GM23338 (cell line): Measurements from ENCODE around the gene VEGFA. TPM values are rescaled to one million over a fixed set of nuclear protein-coding genes. Genes with fewer than 3 reads are reported as not detected.

Experiments
- ATAC-seq: fragments of 200-7000 bp; cut with Tn5 transposase; 3 replicates; pipeline ENCODE4 v1.9.1; 2020
- DNase-seq: peaks from one replicate; pipeline ENCODE4 v3.0.0-alpha.2; 2015; ENCODE audit warnings: low spot score
- H2AFZ ChIP-seq: fragments of 200-600 bp; sonication (generic); 2 replicates; pipeline ENCODE4 v1.8.0; 2016; ENCODE audit warnings: antibody characterized with exemption, mild to moderate bottlenecking, moderate library complexity
- H3F3A ChIP-seq: fragments of 200-600 bp; sonication (generic); replicated peaks from 2 replicates; pipeline ENCODE4 v1.8.0; 2017; ENCODE audit warnings: antibody characterized with exemption, mixed run types, low read depth
- H3K27ac ChIP-seq: fragments of 200-600 bp; sonication (generic); 2 replicates; pipeline ENCODE4 v1.6.1; 2016; ENCODE audit warnings: low read depth
- H3K27me3 ChIP-seq: fragments of 200-600 bp; sonication (generic); 2 replicates; pipeline ENCODE4 v1.8.0; 2016; ENCODE audit warnings: mild to moderate bottlenecking, mixed run types, moderate library complexity; ENCODE audit not compliant: insufficient read depth
- H3K36me3 ChIP-seq: fragments of 200-600 bp; sonication (generic); 2 replicates; pipeline ENCODE4 v1.8.0; 2016; ENCODE audit warnings: mild to moderate bottlenecking; ENCODE audit not compliant: insufficient read depth
- H3K4me1 ChIP-seq: fragments of 200-600 bp; sonication (generic); 2 replicates; pipeline ENCODE4 v1.8.0; 2016; ENCODE audit warnings: mild to moderate bottlenecking, moderate library complexity; ENCODE audit not compliant: insufficient read depth
- H3K4me2 ChIP-seq: fragments of 200-600 bp; sonication (generic); 2 replicates; pipeline ENCODE4 v1.7.1; 2017; ENCODE audit warnings: mixed run types
- H3K4me3 ChIP-seq: fragments of 200-600 bp; sonication (generic); 2 replicates; pipeline ENCODE4 v1.6.1; 2016; ENCODE audit warnings: mixed run types
- H3K79me2 ChIP-seq: fragments of 200-600 bp; sonication (generic); replicated peaks from 2 replicates; pipeline ENCODE4 v1.8.0; 2017; ENCODE audit warnings: mild to moderate bottlenecking; ENCODE audit not compliant: insufficient read depth
- H3K9me2 ChIP-seq: fragments of 200-600 bp; sonication (generic); 2 replicates; pipeline ENCODE4 v1.8.0; 2017; ENCODE audit not compliant: insufficient read depth
- H4K20me1 ChIP-seq: fragments of 200-600 bp; sonication (generic); replicated peaks from 2 replicates; pipeline ENCODE4 v1.8.0; 2017; ENCODE audit warnings: mild to moderate bottlenecking; ENCODE audit not compliant: insufficient read depth
- H3K27ac Mint-ChIP-seq: 2 replicates; pipeline ENCODE4 v1.8.0; 2020; ENCODE audit warnings: inconsistent platforms, mild to moderate bottlenecking, moderate library complexity, mixed read lengths
- H3K27me3 Mint-ChIP-seq: 3 replicates; pipeline ENCODE4 v1.8.0; 2022; ENCODE audit warnings: low read depth, mild to moderate bottlenecking, moderate library complexity, mixed read lengths, inconsistent platforms; ENCODE audit not compliant: insufficient read depth, poor library complexity
- H3K36me3 Mint-ChIP-seq: 3 replicates; pipeline ENCODE4 v1.8.0; 2021; ENCODE audit warnings: low read depth, mild to moderate bottlenecking, inconsistent platforms, moderate library complexity, mixed read lengths
- H3K4me1 Mint-ChIP-seq: 3 replicates; pipeline ENCODE4 v1.8.0; 2020; ENCODE audit warnings: mild to moderate bottlenecking, inconsistent platforms, mixed read lengths
- H3K4me3 Mint-ChIP-seq: 3 replicates; pipeline ENCODE4 v1.8.0; 2021; ENCODE audit warnings: moderate library complexity, mild to moderate bottlenecking, inconsistent platforms, mixed read lengths
- H3K9me3 Mint-ChIP-seq: 3 replicates; pipeline ENCODE4 v1.8.0; 2020; ENCODE audit warnings: moderate library complexity, mild to moderate bottlenecking, inconsistent platforms, mixed read lengths
- CREB1 ChIP-seq: fragments of 250-450 bp; sonication (Bioruptor Pico); IDR thresholded peaks from 2 replicates; pipeline ENCODE4 v1.5.0; 2020; ENCODE audit warnings: low read depth, mild to moderate bottlenecking, moderate library complexity
- EZH2 ChIP-seq: fragments of 200-600 bp; sonication (generic); IDR thresholded peaks from one replicate; pipeline ENCODE4 v1.8.0; 2017; ENCODE audit warnings: antibody characterized with exemption, mild to moderate bottlenecking, low read depth; ENCODE audit not compliant: unreplicated experiment
- EZH2phosphoT487 ChIP-seq: fragments of 200-600 bp; sonication (generic); IDR thresholded peaks from one replicate; pipeline ENCODE4 v1.8.1; 2018; ENCODE audit warnings: antibody characterized with exemption; ENCODE audit not compliant: unreplicated experiment
- NANOG ChIP-seq: IDR thresholded peaks from 2 replicates; pipeline ENCODE4 v1.6.1; 2016; ENCODE audit warnings: antibody characterized with exemption, borderline replicate concordance
- POLR2AphosphoS5 ChIP-seq: IDR thresholded peaks from 2 replicates; pipeline ENCODE4 v1.6.1; 2016; ENCODE audit warnings: antibody characterized with exemption, low read depth
- STAT1 ChIP-seq: IDR thresholded peaks from one replicate; pipeline ENCODE4 v1.6.1; 2016; ENCODE audit warnings: antibody characterized with exemption; ENCODE audit not compliant: unreplicated experiment
- ZNF114 ChIP-seq: fragments of 250-450 bp; sonication (Bioruptor Pico); IDR thresholded peaks from 2 replicates; pipeline ENCODE4 v1.5.0; 2020; ENCODE audit warnings: mild to moderate bottlenecking, moderate library complexity
- polyA plus RNA-seq: library from polyadenylated mRNA; unstranded; fragments of >200 nt; fragmentation: Nextera tagmentation; extraction: Ambion mirVana; gene quantifications from 2 replicates; pipeline ENCODE4 v1.2.1, GENCODE V29; 2016
- total RNA-seq: library from RNA; depleted of rRNA; stranded (reverse); fragments of >200 nt; shearing (Covaris generic); gene quantifications from 2 replicates; pipeline ENCODE4 v1.2.3, GENCODE V29; 2014
- TF ChIP-seq, protein P1 (sequence below): fragments of 250-450 bp; sonication (Bioruptor Pico); IDR thresholded peaks from 2 replicates; pipeline ENCODE4 v1.5.0; 2020; ENCODE audit warnings: mild to moderate bottlenecking, moderate library complexity
- TF ChIP-seq, protein P2 (sequence below): IDR thresholded peaks from 2 replicates; pipeline ENCODE4 v1.6.1; 2016; ENCODE audit warnings: antibody characterized with exemption
- TF ChIP-seq, protein P3 (sequence below), 2 experiments: fragments of 200-600 bp in 1 of 2; sonication (generic) in 1 of 2; conservative IDR thresholded peaks; 2 replicates each; pipeline versions ENCODE4 v1.5.1 to v1.6.1; 2016 to 2017; ENCODE audit warnings: antibody characterized with exemption in 2 of 2, low read depth in 2 of 2, mild to moderate bottlenecking in 2 of 2, moderate library complexity in 1 of 2

VEGFA gene
- total and polyA plus RNA-seq, 2 experiments from 2014 or later: 10.9 to 61.1 TPM

DNA sequence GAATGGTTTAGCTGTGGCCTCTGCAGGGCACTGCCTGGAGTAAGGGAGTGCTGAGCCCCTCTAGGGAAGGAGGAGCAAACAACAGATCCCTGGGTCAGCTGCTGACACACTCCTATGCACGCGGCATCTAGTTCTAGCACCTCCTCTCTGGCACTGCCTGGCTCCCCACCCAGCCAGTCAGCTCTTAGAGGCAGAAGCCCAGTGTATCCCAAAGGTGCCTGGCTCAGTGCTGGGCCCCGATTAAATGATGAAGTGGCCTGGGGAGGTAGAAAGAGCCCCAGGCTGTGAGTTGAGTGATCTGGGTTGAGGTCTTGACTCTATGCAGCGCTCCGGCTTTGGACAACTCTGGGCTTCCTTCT is 7.6 kb upstream of the VEGFA start:
- Mint-ChIP-seq H3K4me1 (peaks cover 36% of the 10 kb centered on the region), H3K27me3 (peaks cover 9% of the 10 kb centered on the region), H3K36me3 (no peaks in the 10 kb centered on the region), H3K27ac (no peak overlapping the region), H3K9me3 (no peaks in the 10 kb centered on the region), H3K4me3 (no peak overlapping the region)
- no peak overlapping the region for H3K4me3 ChIP-seq
- DNase-seq: no peak
- H2AFZ ChIP-seq: no peak overlapping the region
- H4K20me1 ChIP-seq: no peaks in the 10 kb centered on the region
- H3K4me2 ChIP-seq: no peak overlapping the region
- TF ChIP-seq EZH2phosphoT487 (no peak), NANOG (no peak), STAT1 (no peak), CREB1 (CRISPR knock-in tag) (no peak), EZH2 (no peak), ZNF114 (no peak), POLR2AphosphoS5 (no peak)
- TF ChIP-seq, protein P1, sequence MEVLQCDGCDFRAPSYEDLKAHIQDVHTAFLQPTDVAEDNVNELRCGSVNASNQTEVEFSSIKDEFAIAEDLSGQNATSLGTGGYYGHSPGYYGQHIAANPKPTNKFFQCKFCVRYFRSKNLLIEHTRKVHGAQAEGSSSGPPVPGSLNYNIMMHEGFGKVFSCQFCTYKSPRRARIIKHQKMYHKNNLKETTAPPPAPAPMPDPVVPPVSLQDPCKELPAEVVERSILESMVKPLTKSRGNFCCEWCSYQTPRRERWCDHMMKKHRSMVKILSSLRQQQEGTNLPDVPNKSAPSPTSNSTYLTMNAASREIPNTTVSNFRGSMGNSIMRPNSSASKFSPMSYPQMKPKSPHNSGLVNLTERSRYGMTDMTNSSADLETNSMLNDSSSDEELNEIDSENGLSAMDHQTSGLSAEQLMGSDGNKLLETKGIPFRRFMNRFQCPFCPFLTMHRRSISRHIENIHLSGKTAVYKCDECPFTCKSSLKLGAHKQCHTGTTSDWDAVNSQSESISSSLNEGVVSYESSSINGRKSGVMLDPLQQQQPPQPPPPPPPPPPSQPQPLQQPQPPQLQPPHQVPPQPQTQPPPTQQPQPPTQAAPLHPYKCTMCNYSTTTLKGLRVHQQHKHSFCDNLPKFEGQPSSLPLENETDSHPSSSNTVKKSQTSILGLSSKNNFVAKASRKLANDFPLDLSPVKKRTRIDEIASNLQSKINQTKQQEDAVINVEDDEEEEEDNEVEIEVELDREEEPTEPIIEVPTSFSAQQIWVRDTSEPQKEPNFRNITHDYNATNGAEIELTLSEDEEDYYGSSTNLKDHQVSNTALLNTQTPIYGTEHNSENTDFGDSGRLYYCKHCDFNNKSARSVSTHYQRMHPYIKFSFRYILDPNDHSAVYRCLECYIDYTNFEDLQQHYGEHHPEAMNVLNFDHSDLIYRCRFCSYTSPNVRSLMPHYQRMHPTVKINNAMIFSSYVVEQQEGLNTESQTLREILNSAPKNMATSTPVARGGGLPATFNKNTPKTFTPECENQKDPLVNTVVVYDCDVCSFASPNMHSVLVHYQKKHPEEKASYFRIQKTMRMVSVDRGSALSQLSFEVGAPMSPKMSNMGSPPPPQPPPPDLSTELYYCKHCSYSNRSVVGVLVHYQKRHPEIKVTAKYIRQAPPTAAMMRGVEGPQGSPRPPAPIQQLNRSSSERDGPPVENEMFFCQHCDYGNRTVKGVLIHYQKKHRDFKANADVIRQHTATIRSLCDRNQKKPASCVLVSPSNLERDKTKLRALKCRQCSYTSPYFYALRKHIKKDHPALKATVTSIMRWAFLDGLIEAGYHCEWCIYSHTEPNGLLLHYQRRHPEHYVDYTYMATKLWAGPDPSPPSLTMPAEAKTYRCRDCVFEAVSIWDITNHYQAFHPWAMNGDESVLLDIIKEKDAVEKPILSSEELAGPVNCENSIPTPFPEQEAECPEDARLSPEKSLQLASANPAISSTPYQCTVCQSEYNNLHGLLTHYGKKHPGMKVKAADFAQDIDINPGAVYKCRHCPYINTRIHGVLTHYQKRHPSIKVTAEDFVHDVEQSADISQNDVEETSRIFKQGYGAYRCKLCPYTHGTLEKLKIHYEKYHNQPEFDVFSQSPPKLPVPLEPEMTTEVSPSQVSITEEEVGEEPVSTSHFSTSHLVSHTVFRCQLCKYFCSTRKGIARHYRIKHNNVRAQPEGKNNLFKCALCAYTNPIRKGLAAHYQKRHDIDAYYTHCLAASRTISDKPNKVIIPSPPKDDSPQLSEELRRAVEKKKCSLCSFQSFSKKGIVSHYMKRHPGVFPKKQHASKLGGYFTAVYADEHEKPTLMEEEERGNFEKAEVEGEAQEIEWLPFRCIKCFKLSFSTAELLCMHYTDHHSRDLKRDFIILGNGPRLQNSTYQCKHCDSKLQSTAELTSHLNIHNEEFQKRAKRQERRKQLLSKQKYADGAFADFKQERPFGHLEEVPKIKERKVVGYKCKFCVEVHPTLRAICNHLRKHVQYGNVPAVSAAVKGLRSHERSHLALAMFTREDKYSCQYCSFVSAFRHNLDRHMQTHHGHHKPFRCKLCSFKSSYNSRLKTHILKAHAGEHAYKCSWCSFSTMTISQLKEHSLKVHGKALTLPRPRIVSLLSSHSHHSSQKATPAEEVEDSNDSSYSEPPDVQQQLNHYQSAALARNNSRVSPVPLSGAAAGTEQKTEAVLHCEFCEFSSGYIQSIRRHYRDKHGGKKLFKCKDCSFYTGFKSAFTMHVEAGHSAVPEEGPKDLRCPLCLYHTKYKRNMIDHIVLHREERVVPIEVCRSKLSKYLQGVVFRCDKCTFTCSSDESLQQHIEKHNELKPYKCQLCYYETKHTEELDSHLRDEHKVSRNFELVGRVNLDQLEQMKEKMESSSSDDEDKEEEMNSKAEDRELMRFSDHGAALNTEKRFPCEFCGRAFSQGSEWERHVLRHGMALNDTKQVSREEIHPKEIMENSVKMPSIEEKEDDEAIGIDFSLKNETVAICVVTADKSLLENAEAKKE (CRISPR knock-in tag): no peak
- TF ChIP-seq, protein P2, sequence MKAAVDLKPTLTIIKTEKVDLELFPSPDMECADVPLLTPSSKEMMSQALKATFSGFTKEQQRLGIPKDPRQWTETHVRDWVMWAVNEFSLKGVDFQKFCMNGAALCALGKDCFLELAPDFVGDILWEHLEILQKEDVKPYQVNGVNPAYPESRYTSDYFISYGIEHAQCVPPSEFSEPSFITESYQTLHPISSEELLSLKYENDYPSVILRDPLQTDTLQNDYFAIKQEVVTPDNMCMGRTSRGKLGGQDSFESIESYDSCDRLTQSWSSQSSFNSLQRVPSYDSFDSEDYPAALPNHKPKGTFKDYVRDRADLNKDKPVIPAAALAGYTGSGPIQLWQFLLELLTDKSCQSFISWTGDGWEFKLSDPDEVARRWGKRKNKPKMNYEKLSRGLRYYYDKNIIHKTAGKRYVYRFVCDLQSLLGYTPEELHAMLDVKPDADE: no peak
- TF ChIP-seq, protein P3, sequence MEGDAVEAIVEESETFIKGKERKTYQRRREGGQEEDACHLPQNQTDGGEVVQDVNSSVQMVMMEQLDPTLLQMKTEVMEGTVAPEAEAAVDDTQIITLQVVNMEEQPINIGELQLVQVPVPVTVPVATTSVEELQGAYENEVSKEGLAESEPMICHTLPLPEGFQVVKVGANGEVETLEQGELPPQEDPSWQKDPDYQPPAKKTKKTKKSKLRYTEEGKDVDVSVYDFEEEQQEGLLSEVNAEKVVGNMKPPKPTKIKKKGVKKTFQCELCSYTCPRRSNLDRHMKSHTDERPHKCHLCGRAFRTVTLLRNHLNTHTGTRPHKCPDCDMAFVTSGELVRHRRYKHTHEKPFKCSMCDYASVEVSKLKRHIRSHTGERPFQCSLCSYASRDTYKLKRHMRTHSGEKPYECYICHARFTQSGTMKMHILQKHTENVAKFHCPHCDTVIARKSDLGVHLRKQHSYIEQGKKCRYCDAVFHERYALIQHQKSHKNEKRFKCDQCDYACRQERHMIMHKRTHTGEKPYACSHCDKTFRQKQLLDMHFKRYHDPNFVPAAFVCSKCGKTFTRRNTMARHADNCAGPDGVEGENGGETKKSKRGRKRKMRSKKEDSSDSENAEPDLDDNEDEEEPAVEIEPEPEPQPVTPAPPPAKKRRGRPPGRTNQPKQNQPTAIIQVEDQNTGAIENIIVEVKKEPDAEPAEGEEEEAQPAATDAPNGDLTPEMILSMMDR (conservative IDR thresholded peaks at IDR 0.05; ENCODE audit: low read depth in 2 of 2): no peak
- no peak overlapping the region for H3K27ac ChIP-seq
- ATAC-seq: no peak
- no peaks in the 10 kb centered on the region for H3K36me3 ChIP-seq
- peaks cover 21% of the 10 kb centered on the region for H3K4me1 ChIP-seq
- H3K79me2 ChIP-seq: no peaks in the 10 kb centered on the region
- no peaks in the 10 kb centered on the region for H3F3A ChIP-seq
- H3K27me3 ChIP-seq: no peaks in the 10 kb centered on the region
- 0 out of 2 replicates have a peak, but pooled peaks cover 3% of the 10 kb centered on the region for H3K9me2 ChIP-seq
